GM19395 (cell line): ENCODE results near the gene TFF3.
"Not testable (repeated sequence)": the region's sequence is repeated elsewhere in the genome, so short reads cannot be mapped to it uniquely, and the experiment has no call there.

Experiments
- ATAC-seq: cut with Tn5 transposase; IDR thresholded peaks from one replicate; pipeline ENCODE4 v1.9.1; 2021; ENCODE audit warnings: mild to moderate bottlenecking, moderate library complexity; ENCODE audit not compliant: unreplicated experiment

TFF3 gene

DNA sequence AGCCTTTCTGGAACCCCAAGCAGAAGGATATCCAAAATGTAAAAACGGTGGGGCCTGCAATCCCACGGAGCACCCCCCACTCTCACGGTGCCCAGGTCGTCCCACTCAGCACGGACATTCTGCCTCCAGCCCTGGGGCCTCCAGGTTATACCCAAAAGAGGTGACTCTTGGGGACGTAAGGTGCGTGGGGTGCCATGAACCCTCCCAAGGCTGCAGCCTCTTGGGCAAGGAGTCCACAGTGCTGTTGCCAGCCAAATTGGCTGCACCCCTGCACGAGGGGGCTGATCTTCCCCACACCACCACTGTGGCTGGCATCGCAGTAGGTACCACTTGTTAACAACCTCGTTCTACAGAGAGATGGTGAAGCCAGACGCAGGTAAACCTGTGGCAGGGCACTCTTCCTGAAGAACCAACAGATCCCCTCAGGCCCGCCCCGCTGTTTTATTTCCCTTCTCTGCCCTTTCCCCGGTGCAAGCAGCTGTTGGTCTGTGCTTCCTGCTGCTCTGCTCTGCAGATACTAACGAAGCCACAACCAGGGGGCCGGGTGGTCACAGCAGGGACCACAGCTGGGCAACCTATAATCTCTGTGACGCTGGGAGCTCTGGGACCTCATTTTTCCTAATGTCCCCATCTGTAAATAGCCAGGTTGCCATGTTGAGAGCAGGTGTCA lies 8.7 kb downstream of the TFF3 start:
- ATAC-seq = no peak

DNA sequence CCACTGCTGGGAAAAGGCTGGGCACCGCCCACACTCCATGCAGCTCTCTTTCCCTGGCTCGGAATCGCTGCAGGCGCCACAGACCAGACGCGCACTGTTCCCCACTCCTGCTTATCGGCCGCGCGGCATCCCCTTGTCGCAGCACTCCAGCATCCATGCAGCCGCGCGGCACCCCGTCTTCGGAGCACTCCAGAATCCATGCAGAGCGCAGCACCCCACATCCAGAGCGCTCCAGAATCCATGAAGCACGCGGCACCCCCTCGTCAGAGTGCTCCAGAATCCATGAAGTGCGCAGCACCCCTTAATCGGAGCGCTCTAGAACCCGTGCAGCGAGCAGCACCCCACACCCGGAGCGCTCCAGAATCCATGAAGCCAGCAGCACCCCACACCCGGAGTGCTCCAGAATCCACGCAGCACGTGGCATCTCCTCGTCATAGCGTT lies 9.5 kb downstream of the TFF3 start:
- no peak for ATAC-seq

DNA sequence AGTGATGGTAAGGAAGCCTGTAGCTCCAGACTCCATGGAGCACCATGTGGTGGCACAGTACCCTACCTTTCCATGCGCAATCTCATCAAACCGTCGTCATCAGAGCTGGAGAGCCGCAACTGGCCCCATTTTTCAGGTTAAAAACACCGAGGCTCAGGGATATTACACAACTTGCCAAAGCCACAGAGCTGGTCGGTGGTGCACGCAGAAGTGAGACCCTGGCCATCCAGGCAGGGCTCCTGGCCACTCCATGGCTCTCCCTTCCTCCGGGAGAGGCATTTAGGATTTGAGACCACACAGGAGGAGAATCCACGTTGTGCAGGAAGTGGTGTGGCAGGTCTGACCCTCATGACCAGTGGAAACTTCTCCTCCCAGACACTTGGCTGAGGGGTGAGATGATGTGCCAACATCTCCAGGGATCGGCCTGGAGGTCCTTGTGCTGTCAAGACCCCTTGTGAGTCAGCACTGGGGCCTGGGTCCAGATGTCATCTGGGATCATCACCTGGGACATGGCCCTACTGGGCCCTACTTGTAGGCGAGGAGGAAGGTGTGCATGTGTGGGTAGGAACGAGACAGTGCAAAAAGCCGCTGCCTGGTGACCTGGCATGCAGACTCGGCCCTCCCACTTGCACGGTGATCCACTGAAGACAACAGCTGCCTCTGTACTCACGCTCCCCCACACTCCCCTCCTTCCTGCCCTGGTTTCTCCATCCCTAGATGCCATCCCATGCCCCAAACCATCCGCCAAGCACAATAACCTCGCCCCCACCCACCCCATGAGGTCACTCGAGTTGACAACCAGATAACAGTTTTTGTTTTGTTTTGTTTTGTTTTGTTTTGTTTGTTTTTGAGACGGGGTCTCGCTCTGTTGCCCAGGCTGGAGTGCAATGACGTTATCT lies 10.4 kb downstream of the TFF3 start:
- ATAC-seq = no peak

DNA sequence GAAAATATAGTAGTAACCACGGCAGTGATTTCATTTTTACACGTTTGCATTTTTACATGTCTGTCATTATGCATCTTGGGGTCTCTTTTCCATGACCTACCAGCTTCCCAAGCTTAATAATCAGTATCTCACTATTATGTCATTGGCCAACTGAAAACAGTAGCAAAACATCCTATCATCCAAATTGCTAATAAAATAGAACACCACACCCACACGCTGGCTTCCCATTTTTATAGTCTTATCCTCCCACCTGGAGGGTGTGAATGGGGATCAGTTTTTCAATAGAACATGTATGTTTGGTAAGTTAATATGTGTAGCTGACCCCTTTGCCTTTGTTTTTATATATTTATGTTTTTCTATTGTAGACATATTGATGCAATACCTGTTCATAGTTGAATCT lies 11.8 kb downstream of the TFF3 start:
- ATAC-seq = no peak

DNA sequence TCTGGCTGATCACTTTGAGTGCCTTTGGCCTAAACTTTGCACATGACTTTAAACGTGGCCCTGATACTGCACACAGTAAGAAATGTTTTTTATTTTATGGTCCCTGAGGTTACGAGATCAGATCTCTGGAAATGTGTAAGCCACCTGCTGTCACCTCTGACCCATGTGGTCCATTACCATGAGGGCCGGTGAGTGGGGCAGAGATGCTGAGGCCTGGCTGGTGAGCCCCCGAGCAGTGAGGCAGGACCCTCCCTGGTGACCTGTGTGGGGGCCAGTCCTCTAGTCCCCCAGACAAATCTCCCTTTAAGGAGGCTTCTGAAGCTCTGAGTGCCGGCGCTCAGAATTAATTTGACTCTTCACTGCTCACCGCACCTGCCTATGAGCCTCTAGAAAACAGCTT lies 12.4 kb downstream of the TFF3 start:
- ATAC-seq = no peak

DNA sequence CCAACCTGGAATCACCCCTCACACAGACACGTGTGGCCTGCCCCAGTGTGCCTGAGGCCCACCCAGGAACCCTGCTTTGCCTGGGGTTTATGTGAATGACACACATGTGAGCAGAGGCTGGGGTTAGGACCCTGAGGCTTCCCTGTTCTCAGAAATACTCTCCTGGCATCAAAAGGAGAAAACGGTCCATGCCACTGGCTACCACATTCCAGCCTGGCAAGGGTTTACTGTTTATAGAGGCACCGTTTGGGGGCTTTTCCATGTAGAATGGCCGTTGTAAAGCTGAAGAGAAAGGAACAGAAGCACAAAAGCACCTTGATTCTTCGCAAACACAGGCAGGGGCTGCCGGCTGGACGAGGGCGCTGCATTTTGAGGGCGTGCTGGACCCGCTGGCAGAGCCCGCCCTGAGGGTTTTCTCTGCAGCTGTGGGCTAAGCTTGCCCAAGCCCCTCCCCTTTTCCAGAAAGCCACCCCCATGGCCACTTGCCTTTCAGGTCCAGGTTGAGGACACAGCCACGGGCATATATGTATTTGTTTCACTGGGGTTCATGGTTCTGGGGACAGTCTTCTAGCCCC lies 13.0 kb downstream of the TFF3 start:
- no peak for ATAC-seq

DNA sequence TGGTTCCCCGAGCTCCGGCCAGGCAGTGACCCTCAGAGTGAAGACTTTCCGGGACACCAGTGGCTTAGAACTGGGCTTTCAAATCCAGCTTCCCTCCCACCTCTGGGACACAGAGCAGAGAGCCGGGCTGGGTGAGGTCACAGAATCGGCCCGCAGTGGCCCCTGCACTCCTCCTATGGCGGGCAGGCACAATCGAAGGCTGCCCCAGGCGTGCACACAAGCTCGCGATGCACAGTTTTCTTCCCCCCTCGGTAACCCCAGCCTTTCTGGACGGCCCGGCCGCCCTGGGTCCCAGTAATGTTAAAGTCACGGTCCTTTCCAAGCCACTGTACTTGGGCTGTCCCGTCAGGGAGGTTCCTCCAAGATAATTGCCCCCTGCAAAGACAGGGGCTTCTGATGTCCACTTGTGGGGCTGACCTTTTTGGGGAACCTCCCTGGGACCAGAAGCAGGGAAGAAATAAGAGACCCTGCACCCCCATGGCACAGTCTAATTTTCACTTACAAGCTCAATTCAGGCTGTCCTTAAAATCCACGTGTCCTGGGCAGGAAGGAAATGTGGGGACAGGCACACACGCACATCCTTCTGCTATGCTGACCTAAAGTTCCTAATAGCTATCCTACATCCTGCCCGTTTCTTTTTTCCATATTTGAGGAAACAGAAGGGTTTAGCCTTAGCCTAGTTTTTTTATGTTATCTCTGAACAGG lies 13.7 kb downstream of the TFF3 start:
- ATAC-seq = no peak

DNA sequence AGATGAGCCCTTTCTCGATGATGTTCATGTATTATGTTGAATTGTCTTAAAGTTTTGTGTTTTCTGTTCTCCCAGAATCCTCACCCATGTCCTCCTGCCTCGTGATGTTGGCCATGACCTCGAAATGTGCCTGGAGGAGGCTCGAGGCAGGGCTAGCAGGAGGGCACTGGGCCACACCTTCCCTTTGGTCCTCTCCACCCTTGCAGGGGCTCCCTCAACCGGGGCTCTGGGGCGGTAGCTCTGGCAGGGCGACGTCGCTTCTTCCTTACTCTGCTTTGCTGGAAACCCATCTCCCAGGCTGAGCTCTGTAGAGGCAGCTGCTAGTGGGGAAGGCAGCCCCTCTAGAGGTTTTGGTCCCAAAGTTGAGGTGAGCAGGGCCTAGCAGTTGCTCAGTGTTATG lies 14.3 kb downstream of the TFF3 start:
- ATAC-seq = no peak

DNA sequence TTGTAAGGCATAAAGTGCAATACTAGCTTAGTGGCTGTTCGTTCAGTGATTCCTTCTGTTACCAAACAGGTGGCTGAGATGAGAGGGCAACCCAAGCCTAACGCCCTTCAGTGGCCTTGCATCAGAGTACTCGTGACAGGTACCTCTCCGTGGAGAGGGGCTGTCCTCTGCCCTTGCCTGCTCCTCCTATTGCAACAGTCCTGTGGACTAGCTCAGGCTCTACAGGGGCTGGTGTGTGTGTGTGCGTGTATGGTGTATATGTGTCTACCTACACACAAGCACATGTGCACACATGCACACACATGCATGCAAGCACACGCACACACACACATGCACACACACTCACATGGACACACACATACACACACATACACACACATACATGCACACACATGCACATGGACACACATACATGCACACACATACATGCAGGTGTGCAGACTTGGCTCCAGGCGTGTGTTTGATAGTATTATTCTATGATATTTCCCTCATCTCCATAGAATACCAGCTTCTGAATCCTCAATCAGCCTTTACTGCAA lies 15.1 kb downstream of the TFF3 start:
- no peak for ATAC-seq

DNA sequence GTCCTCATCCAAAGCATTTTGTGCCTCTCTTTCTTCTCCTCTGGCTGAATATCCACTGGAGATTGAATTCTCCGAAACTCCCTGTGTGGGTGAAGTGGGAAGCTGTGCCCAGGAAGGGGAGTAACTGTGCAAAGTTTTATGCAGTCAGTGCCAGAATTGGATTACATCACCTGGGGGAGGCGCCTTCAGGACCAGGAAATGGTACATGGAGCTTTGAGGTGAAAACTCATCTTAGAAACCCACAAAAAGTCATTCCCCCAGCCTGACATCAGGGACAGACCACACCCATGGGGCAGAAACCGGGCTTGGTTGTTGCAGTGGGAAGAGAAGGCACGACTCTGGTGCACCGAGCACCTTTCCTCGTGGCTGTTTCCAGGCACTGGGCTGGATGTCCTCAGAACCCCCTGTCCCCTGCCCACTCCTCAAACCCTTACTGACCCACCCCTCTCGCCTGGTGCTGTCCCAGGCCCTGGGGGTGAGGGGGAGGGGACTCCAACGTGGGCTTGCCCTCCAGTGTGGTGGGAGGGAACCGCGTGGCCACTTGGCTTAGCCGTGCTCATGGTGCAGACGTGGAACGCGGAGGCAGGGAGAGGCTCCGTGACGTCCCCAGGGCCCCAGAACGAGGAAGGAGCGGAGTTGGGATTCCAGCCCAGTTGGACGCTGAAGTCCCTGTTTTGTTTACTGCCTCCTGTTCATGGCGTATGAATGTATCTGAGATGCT lies 15.7 kb downstream of the TFF3 start:
- no peak for ATAC-seq

DNA sequence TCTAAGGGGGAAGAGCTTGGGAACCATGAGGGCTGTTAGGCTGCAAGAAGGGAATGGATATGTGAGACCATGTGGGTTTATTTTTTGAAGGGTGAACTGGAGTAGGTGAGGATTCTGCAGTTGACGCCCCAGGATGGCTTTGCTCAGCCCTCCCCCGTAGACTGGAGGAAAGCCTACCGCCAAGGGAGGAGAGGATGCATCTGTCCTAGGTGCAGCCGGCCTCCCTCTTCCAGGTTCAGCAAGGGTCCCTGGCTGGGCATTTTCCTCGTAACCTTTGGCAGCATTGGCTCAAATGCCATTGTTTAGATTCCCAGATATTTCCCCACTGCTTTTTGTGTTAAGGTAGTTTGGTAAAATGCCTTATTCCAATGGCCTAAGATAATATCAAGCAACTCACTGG lies 16.6 kb downstream of the TFF3 start:
- no peak for ATAC-seq

DNA sequence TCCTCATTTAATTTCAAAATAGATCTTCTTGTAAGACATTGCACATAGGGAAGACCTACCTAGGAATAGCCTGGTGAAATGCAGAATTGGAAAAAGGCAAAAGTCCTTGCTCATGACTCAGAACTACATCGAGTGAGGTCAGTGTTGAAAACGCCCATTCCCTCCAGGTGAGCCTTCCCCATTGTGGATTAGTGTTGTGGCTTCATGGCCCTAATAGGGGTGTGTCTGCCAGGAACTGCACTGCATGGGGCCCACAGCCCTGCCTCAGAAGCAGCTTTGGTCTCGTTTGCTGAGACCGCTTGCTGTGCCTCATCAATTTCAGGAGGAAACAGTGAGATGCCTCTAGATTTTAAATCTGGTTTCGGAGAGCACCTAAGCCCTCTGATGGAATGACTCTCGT lies 17.0 kb downstream of the TFF3 start:
- ATAC-seq = no peak

DNA sequence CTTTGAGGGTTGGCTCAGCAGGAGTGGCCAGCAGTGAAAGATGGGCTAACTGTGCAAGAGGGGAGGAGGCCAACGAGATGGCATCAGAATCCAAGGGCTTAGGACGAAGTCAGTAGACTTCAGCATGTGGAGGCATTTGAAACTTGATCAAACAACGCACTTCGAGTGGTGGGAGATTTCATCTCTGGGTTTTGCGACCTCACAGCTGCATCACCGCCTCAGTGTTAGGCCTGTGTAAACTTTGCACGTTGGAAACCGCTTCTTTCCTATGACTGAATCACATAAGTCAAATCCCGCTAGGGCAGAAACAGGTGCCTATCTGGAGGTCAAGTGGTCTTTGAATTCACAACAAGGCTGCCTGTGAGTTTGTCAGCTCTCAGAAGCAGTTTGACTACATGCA lies 17.8 kb downstream of the TFF3 start:
- ATAC-seq = no peak

DNA sequence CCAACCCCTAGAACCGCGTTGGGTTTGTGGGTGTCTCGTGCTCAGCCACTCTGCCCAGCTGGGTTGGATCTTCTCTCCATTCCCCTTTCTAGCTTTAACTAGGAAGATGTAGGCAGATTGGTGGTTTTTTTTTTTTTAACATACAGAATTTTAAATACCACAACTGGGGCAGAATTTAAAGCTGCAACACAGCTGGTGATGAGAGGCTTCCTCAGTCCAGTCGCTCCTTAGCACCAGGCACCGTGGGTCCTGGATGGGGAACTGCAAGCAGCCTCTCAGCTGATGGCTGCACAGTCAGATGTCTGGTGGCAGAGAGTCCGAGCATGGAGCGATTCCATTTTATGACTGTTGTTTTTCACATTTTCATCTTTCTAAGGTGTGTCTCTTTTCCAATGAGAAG lies 18.7 kb downstream of the TFF3 start:
- no peak for ATAC-seq

DNA sequence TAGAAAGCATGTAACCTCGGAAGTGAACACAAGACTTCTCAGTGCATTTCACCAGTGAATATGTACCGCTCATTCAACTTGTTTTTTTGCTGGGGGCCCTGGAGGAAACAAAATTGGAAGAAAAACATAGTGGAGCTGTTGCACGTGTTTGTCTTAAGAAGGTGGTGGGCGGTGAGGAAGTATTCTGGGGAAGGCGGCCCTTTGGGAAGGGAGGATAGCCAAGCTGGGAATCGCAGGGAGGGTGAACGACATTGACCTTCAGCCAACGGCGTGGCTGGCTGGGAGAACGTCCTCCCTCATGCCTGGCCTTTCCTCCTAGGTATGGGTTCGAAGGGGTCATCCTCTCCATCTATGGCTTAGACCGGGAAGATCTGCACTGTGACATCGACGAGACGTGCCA lies 19.4 kb downstream of the TFF3 start:
- no peak for ATAC-seq

DNA sequence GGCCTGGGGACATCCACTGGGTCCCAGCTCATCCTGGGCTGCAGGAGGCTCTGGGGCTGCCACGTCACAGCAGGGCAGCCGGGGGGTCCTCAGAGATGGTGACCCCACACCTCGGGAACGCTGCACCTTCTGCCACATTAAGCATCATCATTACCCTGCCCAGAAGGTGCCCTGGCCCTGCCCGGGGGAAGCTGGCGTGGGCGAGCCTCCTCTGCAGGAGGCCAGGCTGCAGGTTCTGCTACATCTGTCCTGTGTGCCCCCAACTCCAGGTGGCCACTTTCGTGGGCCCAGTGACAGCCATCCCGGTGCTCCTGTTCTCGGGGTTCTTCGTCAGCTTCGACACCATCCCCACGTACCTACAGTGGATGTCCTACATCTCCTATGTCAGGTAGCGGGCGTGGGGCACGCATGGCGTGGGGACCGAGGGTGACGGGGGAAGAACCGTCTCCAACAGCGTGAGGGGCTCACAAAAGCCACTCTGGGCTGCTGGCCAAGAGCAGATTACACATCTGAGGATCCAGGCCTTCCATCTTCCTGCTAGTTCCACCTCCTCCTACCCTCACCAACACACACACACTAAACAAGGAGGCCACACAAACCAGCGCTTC lies 20.8 kb downstream of the TFF3 start:
- ATAC-seq = no peak

DNA sequence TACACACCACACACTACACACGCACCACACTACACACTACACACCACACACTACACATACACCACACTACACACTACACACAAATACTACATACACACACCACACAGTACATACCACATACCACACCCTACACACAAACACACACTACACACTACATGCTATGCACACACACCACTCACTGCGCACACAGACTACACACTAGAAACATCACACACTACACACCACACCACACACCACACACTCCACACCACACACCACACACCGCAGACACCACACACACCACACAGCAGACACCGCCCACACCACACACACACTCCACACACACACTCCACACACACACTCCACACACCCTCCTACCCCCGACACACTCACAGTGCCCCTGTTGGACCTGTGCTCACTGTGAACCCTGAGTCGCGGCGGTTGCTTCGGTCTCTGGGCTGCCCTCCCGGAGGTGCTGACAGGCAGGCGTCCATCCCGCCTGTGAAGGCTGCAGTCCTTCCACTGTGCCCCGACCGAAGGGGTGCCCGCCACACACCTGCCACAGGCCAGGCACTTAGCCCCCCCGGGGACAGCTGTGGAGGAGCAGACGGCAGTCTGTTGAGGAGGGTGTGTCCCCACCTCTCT lies 21.4 kb downstream of the TFF3 start:
- ATAC-seq = no peak

DNA sequence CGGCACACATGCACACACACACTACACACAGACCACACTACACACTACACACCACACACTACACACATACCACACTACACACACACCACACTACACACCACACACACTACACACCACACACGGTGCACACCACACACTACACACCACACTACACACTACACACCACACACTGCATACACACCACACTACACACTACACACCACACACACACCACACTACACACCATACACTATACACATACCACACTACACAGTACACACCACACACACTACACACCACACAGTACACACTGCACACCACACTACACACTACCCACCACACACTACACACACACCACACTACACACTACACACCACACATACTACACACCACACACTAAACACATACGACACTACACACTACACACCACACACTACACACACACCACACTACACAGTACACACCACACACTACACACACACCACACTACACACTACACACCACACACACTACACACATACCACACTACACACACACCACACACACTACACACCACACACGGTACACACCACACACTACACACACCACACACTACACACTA lies 22.6 kb downstream of the TFF3 start:
- not testable (repeated sequence) for ATAC-seq
